Pulmonary artery endothelial cell (primary cell): Measurements from ENCODE around the gene FEN1. TPM values are rescaled to one million over a fixed set of nuclear protein-coding genes. Genes with fewer than 3 reads are reported as not detected.

Experiments used
- DNase-seq: peaks from one replicate; pipeline ENCODE4 v3.0.0-alpha.2; 2011; ENCODE audit warnings: low read depth, low spot score
- total RNA-seq: library from RNA; depleted of rRNA; stranded (reverse); fragments of >200 nt; gene quantifications from 2 replicates; pipeline ENCODE4 v1.2.3, GENCODE V29; 2014

FEN1 gene
- total RNA-seq, 1 donor from 2014 or later: 46.8 TPM

GRCh38 chr11:61817471-61818202 is 24.9 kb downstream of the FEN1 start:
- no peak for DNase-seq

- no peak for DNase-seq
Measured at GRCh38 chr11:61820174-61820573, 27.5 kb downstream of the FEN1 start.

- DNase-seq: no peak
Measured at GRCh38 chr11:61826930-61827570, 34.3 kb downstream of the FEN1 start.

GRCh38 chr11:61827571-61828378 is 35.1 kb downstream of the FEN1 start, which contains the start of gene FADS2:
Gene FADS2 (plus strand): TSS chr11:61828300. CDS start chr11:61828391, 91 bp downstream.
- peak; percentile 67 for DNase-seq

GRCh38 chr11:61828379-61828628 is 35.6 kb downstream of the FEN1 start:
- DNase-seq: no peak

- DNase-seq: no peak
Measured at GRCh38 chr11:61828629-61829407, 36.1 kb downstream of the FEN1 start.

- no peak for DNase-seq
Measured at GRCh38 chr11:61829806-61830205, 37.1 kb downstream of the FEN1 start.

GRCh38 chr11:61830237-61831105 is 37.8 kb downstream of the FEN1 start:
- no peak for DNase-seq

- no peak for DNase-seq
Measured at GRCh38 chr11:61832207-61832606, 39.5 kb downstream of the FEN1 start.

- DNase-seq: no peak
Measured at GRCh38 chr11:61832754-61833153, 40.0 kb downstream of the FEN1 start.

GRCh38 chr11:61833471-61833870 is 40.8 kb downstream of the FEN1 start:
- no peak for DNase-seq

GRCh38 chr11:61833926-61834277 is 41.2 kb downstream of the FEN1 start:
- DNase-seq: no peak

- DNase-seq: peak; percentile 71
Measured at GRCh38 chr11:61834278-61835048, 41.8 kb downstream of the FEN1 start.

GRCh38 chr11:61836193-61836592 is 43.5 kb downstream of the FEN1 start:
- DNase-seq: no peak

- no peak for DNase-seq
Measured at GRCh38 chr11:61837411-61838005, 44.8 kb downstream of the FEN1 start.

- no peak for DNase-seq
Measured at GRCh38 chr11:61838501-61838900, 45.8 kb downstream of the FEN1 start.

GRCh38 chr11:61838921-61839320 is 46.2 kb downstream of the FEN1 start:
- no peak for DNase-seq

- no peak for DNase-seq
Measured at GRCh38 chr11:61839742-61840141, 47.0 kb downstream of the FEN1 start.

- DNase-seq: no peak
Measured at GRCh38 chr11:61840371-61840770, 47.7 kb downstream of the FEN1 start.
